AG10803 (cell line): Measurements from ENCODE around the gene PP2D1.
A peak's percentile ranks its signal among the peaks of the same experiment; 100 is the strongest.
"Not testable (repeated sequence)": the region's sequence is repeated elsewhere in the genome, so short reads cannot be mapped to it uniquely, and the experiment has no call there.

Experiments used
- DNase-seq: peaks from one replicate; pipeline ENCODE4 v3.0.0; 2010; ENCODE audit warnings: low read depth
- H3K4me3 ChIP-seq: 2 replicates; pipeline ENCODE4 v1.5.1; 2011; ENCODE audit warnings: mild to moderate bottlenecking, low read length, control low read depth
- CTCF ChIP-seq: conservative IDR thresholded peaks from 2 replicates; pipeline ENCODE4 v1.5.1; 2011; ENCODE audit warnings: mild to moderate bottlenecking, low read length, control low read depth, inconsistent platforms

Gene PP2D1

GRCh38 chr3:20039765-20040547 is 27.9 kb upstream of the PP2D1 start, which contains the start of gene KAT2B:
KAT2B (plus strand) TSS chr3:20040446; CDS start chr3:20040478, 32 bp downstream.
- peak within 1 kb of the TSS; percentile 82 for H3K4me3 ChIP-seq
- peak; percentile 60 for DNase-seq
- TF ChIP-seq CTCF: peak; percentile 46

GRCh38 chr3:20039466-20039764 is 27.4 kb upstream of the PP2D1 start:
- H3K4me3 ChIP-seq: peak overlapping the region; percentile 79
- TF ChIP-seq CTCF: no peak
- DNase-seq: no peak

DNA sequence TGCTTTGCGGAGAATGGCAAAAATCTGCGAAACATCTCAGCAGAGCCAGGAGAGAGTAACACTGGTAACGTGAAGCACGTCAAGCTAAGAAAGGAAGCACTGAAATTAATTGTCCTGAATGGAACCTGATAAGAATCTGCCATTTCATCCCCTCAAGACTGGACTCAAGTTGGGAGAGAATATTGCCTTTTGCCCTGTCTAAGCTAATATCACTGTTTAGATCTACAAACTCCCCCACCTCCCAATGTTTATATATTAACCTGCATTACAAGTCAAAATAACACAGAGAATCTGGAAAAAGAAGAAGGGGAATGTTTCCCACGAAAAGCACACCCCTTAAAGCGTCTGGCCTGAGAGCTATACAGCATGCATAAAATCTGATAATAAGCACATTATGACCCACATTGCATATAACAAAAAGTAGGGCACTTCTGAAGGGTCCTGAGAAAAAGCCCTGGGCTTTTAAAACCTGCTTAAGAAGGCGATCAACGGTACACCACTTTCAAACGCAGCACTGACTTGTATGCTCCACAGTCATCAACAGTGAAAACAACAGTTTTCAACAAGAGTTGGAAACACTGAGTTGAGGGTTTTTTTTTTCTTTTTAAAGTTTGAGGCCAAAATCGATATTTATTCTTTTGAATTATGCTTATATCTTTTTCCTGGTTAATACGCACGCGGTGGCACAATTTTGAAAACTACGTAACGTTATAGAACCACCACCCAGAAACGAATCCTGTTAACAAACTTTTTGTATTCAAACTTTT is 26.8 kb upstream of the PP2D1 start:
- TF ChIP-seq CTCF: no peak
- H3K4me3 ChIP-seq: peak overlapping the region; percentile 79

GRCh38 chr3:20037255-20037996 is 25.4 kb upstream of the PP2D1 start:
- DNase-seq: no peak
- H3K4me3 ChIP-seq: no peak overlapping the region
- TF ChIP-seq CTCF: peak; percentile 14; the same call in 1 of the 2 replicates

More for the DNA sequence above, 26.8 kb upstream of the PP2D1 start:
- DNase-seq: no peak

DNA sequence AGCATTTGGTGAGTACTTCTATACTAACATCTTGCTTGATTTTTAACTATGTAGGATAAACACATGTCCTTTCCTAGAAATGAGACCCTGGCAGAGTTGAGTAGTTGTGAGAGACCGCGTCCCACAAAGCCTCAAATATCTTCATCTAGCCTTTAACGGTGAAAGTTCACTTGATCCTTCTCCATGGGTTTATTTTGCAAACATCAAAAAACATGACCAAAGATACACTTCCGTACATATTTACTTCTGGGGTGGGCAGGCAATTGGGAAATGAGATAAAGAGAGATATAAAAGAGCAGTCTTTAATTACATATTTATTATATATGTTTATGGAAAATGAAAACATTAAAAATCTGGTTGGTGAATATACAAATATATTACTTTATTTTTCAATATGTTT is 23.0 kb upstream of the PP2D1 start:
- TF ChIP-seq CTCF: no peak
- H3K4me3 ChIP-seq: no peak overlapping the region
- no peak for DNase-seq

GRCh38 chr3:20031939-20032338 is 19.9 kb upstream of the PP2D1 start:
- not testable (repeated sequence) for DNase-seq, H3K4me3 ChIP-seq

DNA sequence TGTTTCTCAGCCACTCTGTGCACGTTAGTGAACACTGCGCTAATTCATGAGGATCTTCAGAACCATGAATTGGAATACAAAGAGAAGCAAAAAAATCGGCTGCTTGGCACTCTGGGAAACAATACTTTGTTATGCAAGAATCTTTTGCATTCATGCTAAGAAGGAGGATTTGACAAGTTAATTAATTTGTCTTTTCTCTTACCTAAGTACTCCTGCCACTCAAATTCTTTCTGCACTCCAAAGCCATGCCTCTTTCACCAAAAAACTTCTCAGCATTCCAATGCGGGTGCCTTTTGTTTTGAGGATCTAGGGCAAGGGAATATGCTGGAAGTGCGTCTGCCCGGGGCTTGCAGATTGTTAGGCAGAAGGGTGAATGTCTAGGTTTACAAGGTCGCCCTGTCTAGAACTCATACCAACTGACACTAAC is 16.9 kb upstream of the PP2D1 start:
- no peak overlapping the region for H3K4me3 ChIP-seq
- TF ChIP-seq CTCF: no peak
- DNase-seq: no peak
